NCI-H774 (cell line): ENCODE measurements around the gene KIF21A.

Source experiments
- DNase-seq: peaks from one replicate; lab custom pipeline; 2025; lab: John Stamatoyannopoulos, UW

Gene KIF21A

DNA sequence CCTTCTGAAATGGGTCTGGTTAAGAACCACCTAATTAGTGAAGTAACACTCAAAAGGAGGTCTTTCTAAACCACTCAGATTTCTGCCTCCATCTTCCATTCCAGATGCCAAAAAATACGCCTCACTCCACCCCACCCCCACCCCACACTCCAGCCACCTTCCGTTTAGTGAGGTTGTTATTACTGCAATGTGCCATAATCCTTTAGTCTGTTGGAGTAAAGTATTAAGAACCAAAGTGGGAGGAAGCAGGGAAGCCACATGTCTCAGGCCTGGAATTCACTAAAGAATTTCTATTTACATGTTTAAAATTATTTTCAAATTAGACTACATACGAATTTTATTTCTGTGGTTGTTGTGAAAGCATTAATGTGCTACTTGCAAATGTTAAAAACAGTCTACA is 7.4 kb downstream of the KIF21A start:
- DNase-seq, result no peak

DNA sequence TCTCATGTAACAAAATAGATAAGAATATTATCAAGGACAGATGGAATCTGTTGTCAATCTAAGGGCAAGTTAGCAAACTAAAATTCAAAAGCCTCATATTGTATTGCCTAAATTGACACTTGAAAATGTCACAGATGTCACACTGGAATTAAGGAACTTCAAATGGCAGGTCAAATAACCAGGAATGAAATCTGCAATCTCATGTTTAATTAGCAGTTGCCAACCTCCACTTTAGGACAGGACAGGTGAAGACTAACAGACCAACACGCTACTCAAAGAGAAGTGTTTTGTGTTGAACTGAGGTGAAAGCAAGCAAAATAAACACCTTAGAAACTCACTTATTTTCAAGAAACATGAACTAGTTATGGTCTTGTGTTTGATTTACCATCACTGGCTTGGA is 11.1 kb downstream of the KIF21A start:
- DNase-seq, result no peak

DNA sequence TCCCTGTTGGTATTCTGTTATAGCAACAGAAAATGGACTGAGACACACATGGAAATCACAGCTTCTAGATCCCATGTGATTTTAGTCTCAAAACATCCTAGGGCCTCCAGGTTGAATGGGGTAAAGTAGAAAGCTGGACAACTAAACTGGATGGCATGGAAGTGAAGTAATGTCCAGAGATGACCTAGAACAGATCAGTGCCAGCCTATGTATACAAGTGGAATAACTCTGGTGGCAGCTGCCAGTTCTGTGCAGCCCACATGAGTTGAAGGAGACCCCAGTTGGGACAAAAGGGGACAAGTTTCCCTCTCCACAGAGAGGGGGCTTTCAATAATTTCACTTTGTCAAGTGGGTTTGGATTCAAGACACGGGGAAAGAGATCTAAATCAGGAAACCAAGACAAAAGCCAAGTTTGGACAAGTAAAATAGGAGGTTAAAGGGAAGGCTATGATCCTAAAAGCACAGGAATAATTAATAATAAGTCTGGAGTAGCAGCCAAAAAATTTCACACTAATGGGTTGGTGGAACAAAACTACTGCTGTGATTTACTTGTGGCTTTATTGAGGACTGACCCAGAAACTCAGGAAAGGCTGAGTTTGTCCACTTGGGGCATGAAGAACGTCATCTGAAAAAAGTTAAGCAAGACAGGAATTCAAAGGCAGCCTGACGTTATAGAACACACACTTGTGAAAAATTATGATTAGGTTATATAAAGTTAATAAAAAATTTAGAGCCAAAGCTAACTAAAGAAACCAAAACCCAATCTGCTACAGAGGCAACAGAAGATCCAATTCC is 11.7 kb downstream of the KIF21A start:
- no peak for DNase-seq

DNA sequence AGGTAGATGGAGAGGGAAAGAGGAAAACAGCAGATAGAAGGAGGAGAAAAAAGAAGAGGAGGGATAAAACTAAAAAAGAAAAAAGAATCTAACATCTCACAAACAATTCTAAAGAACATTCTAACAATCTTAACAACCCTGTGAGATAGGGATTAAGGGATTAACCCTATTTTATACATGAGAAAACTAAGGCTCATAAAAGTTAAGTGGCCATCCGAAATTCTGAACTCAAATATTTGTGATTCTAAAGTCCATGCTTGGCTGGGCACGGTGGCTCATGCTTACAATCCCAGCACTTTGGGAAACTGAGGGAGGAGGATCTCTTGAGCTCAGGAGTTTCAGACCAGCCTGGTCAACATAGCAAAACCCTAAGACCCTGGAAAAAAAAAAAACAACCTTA is 13.1 kb downstream of the KIF21A start:
- DNase-seq, result no peak

DNA sequence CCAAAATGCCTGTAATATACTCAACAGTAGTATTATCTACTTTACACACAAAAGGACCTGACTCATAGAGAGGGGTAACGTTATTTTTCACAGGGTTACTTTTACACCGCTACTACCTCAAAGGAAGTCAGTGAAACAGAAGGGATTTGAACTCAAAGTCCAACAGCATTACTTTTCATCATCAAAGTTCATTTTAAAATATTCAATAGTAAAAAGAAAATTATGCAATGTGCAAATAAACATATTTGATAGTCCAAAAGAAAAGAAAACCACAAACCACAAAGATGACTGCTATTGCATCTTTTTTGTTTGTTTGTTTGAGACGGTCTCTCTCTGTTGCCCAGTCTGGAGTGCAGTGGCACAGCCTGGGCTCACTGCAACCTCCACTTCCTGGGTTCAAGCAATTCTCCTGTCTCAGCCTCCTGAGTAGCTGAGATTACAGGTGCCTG is 15.5 kb downstream of the KIF21A start:
- no peak for DNase-seq

DNA sequence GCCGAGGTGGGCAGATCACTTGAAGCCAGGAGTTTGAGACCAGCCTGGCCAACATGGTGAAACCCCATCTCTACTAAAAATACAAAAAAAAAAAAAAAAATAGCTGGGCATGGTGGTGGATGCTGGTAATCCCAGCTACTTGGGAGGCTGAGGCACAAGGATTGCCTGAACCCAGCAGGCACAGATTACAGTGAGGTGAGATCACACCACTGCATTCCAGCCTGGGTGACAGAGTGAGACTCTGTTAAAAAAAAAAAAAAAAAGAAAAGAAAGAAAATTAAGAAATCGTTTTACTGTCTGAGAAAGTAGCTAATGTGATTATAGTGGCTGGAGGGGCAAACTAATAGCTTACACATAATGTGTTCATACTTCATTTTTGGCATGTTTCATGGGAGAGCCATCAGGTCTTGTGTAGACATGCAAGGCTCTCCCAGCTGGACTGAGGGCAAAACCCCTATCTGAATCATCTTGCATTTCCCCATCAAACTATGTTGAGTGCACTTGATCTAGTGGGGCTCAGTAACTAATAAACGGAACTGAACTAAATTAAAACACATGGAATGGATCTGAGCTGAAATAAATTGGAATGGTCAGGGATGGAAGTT is 16.2 kb downstream of the KIF21A start:
- DNase-seq, result no peak

DNA sequence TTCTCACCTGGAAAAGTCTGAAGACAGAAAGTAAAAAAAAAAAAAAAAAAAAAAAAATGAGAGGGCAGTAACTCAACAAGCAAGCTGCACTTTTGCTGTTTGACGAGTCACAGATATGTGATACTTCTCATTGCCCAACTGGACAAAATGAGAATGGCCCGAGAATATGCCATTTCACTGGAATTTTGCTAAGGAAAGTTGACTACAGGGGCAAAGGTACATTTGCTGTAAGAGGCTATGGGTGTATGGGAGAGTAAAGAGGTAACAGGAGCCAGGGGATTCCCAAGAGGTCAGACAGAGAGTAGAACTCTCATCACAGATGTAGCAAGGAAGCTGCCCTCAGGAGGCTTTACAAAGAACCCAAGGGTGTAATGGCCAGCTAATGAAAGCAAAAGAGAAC is 22.9 kb downstream of the KIF21A start:
- DNase-seq, result no peak

DNA sequence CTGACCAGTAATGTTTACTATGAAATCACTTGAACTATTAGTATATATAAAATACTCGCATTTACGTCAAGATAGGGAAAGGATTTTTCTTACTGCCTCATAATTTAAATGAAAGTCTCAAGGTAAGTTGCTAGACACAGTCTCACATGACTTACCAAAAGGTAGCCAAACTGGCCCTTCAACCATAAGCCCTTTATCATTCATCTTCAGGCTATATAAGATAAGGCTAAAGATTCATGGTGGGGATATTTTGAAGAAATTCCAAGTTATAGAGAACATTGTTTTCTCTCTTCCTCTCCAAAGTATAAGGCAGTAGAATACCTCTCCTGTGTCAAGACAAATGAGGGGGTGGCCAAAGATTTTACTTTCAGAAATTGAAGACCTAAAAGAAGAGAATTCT is 23.4 kb downstream of the KIF21A start:
- no peak for DNase-seq

DNA sequence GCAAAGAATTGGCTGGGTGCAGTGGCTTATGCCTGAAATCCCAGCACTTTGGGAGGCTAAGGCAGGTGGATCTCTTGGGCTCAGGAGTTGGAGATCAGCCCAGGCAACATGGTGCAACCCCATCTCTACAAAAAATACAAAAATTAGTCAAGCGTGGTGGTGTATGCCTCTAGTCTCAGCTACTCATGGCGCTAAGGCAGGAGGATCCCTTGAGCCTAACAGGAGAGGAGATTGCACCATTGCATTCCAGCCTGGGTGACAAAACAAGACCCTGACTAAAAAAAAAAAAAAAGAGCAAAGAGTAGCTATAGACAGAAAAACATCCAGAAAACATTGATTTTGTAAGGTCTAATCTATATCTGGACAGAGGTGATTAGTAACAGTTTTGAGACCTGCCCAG is 25.0 kb downstream of the KIF21A start:
- DNase-seq, result no peak

DNA sequence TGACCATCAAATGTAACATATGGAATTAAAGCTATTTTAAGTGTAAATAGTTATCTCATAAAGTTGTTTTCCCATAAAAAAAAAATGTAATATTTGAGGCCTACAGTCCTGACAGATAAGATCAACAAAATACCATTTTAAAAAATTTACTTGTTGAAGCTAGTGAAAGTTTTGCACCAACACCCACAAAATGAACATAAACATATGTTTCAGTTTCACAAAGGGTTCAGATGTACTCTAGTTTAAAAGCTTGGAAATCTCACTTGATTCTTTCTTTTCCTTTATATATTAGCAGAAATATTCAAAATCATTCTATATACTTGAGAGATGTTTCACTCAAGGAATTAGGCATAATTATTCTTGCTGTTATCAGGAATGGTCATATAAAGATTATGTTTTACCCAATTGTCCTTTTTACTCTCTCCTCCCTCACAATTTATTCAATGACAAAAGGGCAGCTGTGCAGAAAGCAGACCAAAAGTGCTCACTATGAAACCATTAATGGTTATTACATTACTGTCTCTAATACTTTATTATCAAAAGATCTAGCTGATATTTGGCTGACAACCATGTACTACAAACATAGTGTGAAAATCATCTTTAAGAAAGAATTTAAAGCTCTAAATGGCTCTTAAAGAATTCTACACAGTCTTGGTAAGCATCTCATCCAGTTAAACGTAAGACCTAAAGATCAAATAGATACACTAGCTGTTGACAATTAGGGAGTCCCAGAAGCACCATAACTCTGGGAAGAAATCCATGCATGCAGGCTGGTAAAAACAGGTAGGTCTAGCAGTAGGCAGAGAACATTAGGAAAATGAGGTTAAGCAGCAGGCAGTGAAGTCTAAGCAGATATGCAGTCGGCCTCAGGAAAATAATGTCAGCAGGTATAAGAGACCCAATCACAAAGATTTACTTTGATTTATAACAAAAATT is 28.8 kb downstream of the KIF21A start:
- DNase-seq, result no peak

DNA sequence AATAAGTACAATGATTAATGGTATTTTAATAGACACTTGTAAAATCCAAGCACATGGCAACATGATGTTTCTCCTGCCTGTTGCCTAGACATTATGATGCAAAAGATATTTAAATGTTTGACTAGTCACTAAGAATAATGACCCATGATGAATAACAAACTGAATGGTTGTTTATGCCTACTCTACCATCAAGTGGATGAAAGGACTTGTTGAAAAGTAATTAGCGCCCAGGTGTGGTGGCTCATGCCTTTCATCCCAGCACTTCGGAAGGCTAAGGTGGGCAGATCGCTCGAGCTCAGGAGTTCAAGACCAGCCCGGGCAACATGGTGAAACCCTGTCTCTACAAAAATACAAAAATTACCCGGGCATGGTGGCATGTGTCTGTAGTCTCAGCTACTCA is 30.7 kb downstream of the KIF21A start:
- DNase-seq, result peak; percentile 94

DNA sequence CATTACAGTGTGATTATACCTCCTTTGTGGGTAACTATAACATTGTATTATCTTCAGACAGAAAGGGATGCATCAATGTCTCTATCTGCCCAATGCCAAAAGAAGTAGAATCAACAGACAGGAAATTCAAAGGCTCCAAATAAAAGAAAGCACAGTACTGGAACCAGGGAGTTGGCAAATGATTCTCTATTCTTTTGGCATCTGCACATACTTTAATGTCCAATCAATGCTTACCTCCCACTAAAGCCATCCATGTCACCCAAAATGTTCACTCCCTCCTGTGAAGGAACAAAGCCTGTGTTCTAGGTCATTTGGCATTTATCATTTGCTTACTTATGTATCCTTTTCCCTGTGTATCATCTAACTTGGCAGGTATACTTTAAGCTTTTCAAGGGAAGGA is 36.7 kb downstream of the KIF21A start:
- no peak for DNase-seq

DNA sequence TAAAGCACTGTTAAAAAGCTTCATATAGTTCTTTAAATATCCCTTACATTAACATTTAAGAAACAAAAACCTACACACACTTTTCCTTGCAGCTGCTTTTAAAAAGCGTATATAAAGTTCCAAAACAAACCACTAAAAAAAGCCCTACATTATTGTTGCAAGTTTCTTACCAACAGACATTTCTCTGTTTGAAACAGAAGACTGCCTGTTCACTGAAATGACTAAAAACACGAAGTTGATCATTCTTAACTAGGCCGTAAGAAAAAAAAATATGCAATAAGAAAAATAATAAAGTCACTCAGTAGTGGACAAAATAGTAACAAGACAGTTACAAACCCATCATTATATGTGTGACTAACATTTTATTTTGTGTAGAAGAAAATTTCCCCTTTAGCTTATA is 37.3 kb downstream of the KIF21A start:
- DNase-seq, result no peak

DNA sequence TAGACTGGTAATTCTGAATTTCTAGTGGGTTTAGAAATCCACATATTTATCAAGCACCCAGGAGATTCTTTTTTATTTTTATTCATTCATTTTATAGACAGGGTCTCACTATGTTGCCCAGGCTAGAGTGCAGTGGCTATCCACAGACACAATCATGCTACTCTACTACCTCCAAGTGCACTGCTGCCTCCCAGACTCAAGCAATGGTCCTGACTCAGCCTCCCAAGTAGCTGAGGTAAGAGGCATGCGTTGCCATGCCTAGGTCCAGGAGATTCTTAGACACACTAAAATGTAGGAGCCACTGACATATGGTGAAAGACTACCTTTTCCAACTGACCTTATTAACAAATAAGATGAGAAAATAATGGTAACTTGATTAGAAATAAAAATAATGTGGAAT is 38.9 kb downstream of the KIF21A start:
- DNase-seq, result no peak

DNA sequence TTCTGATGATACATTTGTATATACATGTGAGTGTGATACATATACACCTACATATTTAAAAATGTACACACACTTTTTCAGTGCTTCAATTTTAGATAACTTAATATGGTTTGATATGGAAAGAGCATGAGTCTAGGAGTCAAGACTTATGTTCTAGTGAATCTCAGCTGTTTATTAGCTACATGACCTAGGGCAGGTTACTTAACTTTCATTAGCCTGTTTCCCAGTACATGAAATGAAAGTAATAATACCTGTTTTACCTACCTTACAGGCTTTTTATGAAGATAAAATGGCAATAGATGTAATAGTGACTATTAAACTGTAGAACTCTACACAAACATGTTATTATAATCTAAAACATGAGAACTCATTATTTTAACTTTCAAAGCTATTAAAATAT is 39.5 kb downstream of the KIF21A start:
- DNase-seq, result no peak

DNA sequence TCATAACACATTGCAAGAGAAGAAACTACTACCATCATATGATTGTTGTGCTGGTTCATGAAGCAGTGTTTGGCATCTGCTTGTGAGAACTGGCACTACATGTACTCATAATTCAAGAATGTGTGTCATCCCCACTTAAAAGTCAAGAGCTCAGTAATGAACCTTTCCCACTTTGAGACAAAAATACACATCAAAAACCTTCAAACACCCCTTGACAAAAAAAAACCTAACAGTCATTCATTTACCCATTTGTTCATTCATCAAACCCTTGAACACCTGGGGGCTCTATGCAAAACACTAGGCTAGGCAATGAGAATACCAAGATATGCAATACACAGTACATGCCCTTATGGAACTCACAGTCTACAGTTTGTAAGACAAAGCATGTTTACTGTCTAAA is 40.0 kb downstream of the KIF21A start:
- DNase-seq, result no peak

DNA sequence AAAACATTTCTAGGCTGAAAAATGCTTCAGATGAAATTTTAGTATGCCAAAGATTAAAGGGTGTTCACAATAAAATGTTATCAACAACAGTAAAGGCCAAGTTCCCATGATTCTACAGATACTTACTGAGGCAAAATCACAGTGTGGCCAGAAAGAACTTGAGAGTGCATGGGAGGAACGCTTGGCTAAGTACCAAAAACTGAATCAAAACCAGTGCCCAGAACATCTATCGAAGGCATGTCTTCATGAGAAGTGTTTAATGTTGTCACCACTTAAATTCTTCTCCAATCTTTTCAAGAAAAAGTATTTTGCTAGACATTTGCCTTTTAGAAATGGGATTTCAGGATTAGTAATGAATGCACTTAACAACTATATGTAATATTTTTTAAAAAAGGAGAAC is 41.5 kb downstream of the KIF21A start:
- no peak for DNase-seq

DNA sequence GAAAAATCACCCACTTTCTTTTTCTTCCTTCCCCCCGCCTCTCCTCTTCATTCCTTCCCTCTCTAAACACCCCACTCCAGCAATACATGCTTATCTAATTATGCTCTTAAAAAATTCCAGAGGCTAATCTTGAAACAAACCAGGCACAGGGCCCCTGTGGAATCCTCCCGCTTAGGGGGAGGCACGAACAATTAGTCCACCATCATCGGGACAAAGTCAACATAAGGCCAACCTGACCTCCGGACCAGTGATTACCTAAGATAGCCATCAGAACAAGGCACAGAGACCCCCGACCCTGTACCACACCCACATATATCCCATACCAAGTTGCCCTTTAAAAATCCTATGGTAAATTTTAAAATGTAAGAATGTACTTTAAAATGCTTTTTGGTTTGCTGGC is 47.1 kb downstream of the KIF21A start:
- no peak for DNase-seq

DNA sequence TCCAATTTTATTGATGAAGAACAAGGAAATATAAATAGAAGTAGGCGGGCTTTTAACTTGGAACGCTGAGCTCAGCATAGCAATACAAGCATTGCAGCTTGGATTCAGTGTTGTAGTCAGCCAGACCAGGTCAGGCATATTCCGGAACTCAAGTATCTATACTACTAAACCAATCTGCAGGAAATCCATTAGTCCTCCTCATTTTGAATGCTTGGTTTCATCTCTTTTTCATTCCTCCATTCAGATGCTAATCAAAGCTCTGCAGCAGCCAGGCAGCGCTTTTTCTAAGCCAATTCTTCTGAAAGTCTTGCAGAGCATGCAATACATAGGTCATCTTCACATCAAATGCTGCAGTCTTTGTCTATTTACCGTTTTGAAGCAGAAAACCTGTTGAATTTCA is 49.0 kb downstream of the KIF21A start:
- no peak for DNase-seq

DNA sequence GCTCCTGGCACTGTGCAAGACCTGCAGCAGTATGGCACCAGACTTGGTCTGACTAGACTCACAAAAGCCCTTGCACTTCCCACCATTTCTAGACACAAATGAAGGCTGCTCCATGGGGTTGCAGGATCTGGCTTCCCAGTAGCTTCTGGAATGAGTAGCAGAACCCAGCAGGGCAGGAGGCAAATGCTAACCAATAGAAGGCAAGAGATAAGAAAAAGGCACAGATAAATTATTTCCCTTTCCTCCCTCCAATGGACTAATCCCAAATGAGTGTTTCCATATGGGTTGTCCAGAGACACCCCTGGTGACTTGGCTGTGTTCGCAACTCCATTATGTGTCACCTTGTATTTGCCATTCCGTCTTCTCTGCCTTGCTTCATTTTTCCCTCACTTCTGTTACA is 49.7 kb downstream of the KIF21A start:
- DNase-seq, result no peak

DNA sequence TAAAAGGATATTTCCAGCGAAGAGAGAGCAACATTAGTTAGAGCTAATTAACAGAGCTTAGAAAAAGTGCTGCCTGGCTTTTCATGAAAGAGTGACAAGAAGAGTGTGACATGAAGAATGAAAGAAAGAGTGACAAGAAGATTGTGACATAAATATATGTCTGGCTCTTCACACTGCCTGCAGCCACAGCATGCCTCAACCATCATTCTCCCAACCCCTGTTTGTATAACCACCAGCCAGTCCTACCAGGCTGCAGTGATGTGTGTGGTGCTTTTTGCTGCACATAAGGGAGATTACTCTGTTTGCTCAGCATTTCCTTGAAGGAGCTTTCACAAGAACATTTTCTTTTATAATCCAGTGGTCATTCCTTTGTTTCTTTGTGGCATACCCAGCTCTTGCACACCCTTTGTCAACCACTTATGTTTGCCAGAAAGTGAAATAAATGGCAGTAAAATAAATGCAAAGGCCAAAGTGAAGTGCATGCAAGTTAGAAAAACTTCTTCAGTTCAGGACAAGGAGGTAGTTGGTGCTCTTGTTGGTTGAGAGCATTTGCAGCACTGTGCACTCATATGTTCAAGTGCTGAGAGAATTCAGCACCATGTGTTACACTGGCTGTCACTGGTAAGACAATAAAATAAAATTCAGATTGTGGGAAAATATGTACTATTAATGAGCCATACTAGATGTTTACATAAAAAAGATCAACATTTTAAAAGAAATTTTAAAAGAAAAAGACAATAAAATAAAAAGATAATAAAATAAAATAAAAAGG is 50.6 kb downstream of the KIF21A start:
- DNase-seq, result no peak

DNA sequence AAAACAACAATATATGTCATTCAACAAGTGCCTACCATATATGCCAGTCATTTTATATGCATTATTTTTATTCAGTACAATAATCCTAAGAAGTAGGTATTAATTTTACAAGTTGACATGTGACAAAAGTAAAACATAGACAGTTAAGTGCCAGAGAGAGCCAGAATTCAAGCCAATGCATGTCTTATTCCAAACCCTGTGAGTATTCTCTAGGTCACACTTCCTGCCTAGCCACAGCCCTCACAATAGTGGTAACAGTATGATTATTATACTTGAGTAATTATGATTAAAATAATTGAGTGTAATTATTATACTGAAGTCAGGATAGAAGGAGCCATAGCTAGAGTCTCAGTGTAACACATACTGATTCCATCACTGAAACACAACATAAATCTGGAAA is 52.2 kb downstream of the KIF21A start:
- DNase-seq, result no peak
